ENCODE results near the gene ITPRID1.

The ITPRID1 gene

GRCh38 chr7:31683445-31684225 lies 169.7 kb downstream of the ITPRID1 start:
- DNase-seq (ENCODE audit: low read depth, low spot score): no peak
- no peak overlapping the region for H3K4me3 ChIP-seq (ENCODE audit: low read length)

- no peak within 1 kb of the TSS for H3K4me3 ChIP-seq (ENCODE audit: low read length)
- DNase-seq (ENCODE audit: low read depth, low spot score): no peak
Measured at GRCh38 chr7:31687024-31687748, 173.3 kb downstream of the ITPRID1 start, which contains the start of gene PPP1R17. Gene PPP1R17 (plus strand): TSS chr7:31687215. CDS start chr7:31692442, 5,227 bp downstream.

GRCh38 chr7:31688372-31688771 lies 174.5 kb downstream of the ITPRID1 start:
- no peak overlapping the region for H3K4me3 ChIP-seq (ENCODE audit: low read length)
- no peak for DNase-seq (ENCODE audit: low read depth, low spot score)

- no peak for DNase-seq (ENCODE audit: low read depth, low spot score)
- no peak overlapping the region for H3K4me3 ChIP-seq (ENCODE audit: low read length)
Measured at GRCh38 chr7:31688996-31689395, 175.1 kb downstream of the ITPRID1 start.

- DNase-seq (ENCODE audit: low read depth, low spot score): no peak
- H3K4me3 ChIP-seq (ENCODE audit: low read length): no peak overlapping the region
Measured at GRCh38 chr7:31690935-31691334, 177.0 kb downstream of the ITPRID1 start.

GRCh38 chr7:31692451-31692850 lies 178.6 kb downstream of the ITPRID1 start:
- no peak for DNase-seq (ENCODE audit: low read depth, low spot score)
- no peak overlapping the region for H3K4me3 ChIP-seq (ENCODE audit: low read length)

GRCh38 chr7:31692871-31693270 lies 179.0 kb downstream of the ITPRID1 start:
- no peak overlapping the region for H3K4me3 ChIP-seq (ENCODE audit: low read length)

GRCh38 chr7:31695859-31696614 lies 182.1 kb downstream of the ITPRID1 start:
- DNase-seq (ENCODE audit: low read depth, low spot score): no peak
- H3K4me3 ChIP-seq (ENCODE audit: low read length): no peak overlapping the region

More at GRCh38 chr7:31692871-31693270, 179.0 kb downstream of the ITPRID1 start:
- DNase-seq (ENCODE audit: low read depth, low spot score): no peak

- H3K4me3 ChIP-seq (ENCODE audit: low read length): no peak overlapping the region
- DNase-seq (ENCODE audit: low read depth, low spot score): no peak
Measured at GRCh38 chr7:31699050-31699449, 185.2 kb downstream of the ITPRID1 start.

- no peak overlapping the region for H3K4me3 ChIP-seq (ENCODE audit: low read length)
- no peak for DNase-seq (ENCODE audit: low read depth, low spot score)
Measured at GRCh38 chr7:31702354-31702753, 188.5 kb downstream of the ITPRID1 start.

GRCh38 chr7:31705377-31705776 lies 191.5 kb downstream of the ITPRID1 start:
- no peak for DNase-seq (ENCODE audit: low read depth, low spot score)
- no peak overlapping the region for H3K4me3 ChIP-seq (ENCODE audit: low read length)

- no peak for DNase-seq (ENCODE audit: low read depth, low spot score)
Measured at GRCh38 chr7:31707089-31707488, 193.2 kb downstream of the ITPRID1 start.

More at GRCh38 chr7:31707089-31707488, 193.2 kb downstream of the ITPRID1 start:
- no peak overlapping the region for H3K4me3 ChIP-seq (ENCODE audit: low read length)

Data from Jurkat, Clone E6-1 (cell line).